HuH-7.5 (cell line): ENCODE data around the gene DNAI7.

ENCODE experiments used
- DNase-seq: peaks from one replicate; pipeline ENCODE4 v3.0.0; 2011; ENCODE audit warnings: low spot score

DNAI7 gene

GRCh38 chr12:25184132-25184531 lies 10.8 kb downstream of the DNAI7 start:
- no peak for DNase-seq

DNA sequence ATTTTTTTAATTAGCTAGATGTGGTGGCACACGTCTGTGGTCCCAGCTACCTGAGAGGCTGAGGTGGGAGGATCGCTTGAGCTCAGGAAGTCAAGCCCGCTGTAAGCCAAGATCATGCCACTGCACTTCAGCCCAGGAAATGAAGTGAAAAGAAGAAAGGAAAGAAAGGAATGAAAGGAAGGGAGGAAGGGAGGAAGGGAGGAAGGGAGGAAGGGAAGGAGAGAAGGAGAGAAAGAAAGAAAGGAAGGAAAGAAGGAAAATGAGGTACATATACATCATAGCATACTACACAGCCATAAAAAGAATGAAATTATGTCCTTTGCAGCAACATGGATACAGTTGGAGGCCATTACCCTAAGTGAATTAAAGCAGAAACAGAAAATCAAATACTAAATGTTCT lies 12.2 kb downstream of the DNAI7 start:
- DNase-seq = no peak

GRCh38 chr12:25162866-25163265 lies 32.1 kb downstream of the DNAI7 start:
- DNase-seq = no peak

GRCh38 chr12:25156061-25156460 lies 38.9 kb downstream of the DNAI7 start:
- no peak for DNase-seq

- peak; percentile 11 for DNase-seq
Observed at GRCh38 chr12:25155022-25155576, 39.9 kb downstream of the DNAI7 start.

DNA sequence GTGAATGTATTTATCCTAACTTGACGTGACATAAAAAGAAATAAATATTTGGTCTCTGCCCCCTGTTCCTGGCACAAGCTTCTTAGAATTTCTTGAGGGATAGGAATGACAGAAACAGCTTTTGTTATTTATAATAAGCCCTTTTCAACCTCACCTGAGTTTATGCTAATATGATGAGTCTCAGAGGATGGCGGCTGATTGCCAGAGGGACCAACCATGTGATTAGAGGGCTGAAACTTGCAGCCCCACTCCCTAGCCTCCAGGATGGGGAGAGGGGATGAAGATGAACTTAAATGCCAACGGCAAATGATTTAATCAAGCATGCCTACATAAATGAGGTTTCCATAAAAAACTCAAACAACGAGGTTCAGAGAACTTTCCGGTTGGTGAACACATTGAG lies 42.9 kb downstream of the DNAI7 start:
- DNase-seq = no peak

GRCh38 chr12:25151476-25151875 lies 43.5 kb downstream of the DNAI7 start:
- DNase-seq = no peak

DNA sequence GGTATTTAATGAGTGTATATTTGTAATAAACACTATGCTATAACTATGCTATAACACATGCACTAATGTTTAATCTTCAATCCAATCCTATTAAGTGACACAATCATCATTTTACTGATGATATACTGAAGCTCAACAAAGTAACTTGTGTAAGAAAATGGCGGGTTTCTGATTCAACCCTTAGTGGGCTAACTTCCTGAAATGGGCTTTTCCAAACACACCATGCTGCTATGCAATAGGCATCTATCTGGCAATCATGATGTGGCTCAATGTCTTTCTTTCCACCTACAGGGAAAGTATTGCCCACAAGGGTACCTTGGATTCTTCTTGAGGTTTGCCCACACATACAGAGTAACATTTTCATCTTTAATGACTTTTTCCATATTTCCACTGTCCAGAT lies 48.3 kb downstream of the DNAI7 start:
- no peak for DNase-seq

- DNase-seq = no peak
Observed at GRCh38 chr12:25135531-25136154, 59.3 kb downstream of the DNAI7 start.

GRCh38 chr12:25131270-25131669 lies 63.7 kb downstream of the DNAI7 start:
- no peak for DNase-seq

- no peak for DNase-seq
Observed at GRCh38 chr12:25130741-25131188, 64.2 kb downstream of the DNAI7 start.

DNA sequence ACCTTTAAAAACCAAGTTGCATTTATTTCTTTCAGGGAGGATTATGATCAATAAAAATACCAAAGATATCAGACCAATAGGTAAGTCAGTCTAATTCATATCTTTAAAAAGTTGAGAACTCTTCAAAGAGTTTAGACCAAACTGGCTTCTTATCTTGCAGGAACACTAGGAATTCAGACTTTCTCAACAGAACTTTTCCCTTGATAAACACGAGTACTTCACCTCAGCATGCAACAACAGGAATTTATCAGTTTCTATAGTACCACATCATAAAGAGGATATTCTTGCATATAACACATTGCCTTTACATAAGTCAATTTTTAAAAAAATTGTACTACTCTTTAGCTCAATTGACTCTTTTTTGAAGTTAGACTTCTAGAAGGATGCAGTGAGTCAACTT lies 68.2 kb downstream of the DNAI7 start:
- DNase-seq = no peak

GRCh38 chr12:25126101-25126500 lies 68.9 kb downstream of the DNAI7 start:
- DNase-seq = no peak

GRCh38 chr12:25124493-25124892 lies 70.5 kb downstream of the DNAI7 start:
- no peak for DNase-seq

DNA sequence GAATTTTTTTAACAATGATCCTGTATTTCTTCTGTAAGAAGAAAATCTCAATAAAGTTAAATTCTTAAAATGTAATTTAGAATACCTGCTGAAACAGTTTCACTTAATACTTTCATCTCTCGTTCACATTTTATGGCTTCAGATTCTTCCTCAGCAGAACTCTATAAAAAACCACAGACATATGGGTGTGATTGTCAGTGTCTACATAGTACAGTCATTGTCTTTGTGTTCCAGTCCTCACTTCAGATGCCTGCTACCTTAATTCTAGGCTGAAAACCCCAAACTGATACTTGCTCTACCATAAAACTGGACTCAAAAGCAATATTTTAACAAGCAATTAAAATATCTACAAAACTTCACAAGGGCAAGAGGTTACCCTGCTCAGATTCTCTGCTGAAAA lies 71.8 kb downstream of the DNAI7 start:
- no peak for DNase-seq

GRCh38 chr12:25121916-25122315 lies 73.0 kb downstream of the DNAI7 start:
- no peak for DNase-seq

- DNase-seq = no peak
Observed at GRCh38 chr12:25121110-25121509, 73.8 kb downstream of the DNAI7 start.

DNA sequence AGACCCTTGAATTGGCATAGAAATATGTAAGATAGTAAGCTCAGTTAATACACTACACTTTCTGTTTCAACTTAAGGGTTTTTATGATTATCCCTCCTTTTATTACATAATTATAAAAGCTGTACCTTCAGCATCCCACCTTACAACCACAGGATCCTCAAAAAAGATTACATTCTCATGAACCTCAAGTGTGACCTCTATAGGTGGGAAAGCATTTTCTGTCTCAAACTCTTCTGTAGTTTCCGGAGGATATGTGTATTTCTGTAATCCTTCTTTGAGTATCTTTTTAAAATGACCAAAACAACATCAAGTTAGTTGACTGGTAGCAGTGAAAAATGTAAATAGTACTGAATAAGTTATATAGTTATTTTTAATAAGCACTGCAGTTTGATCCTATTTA lies 75.9 kb downstream of the DNAI7 start:
- DNase-seq = peak; percentile 10

GRCh38 chr12:25115677-25116076 lies 79.3 kb downstream of the DNAI7 start:
- no peak for DNase-seq

- no peak for DNase-seq
Observed at GRCh38 chr12:25113651-25114050, 81.3 kb downstream of the DNAI7 start.

DNA sequence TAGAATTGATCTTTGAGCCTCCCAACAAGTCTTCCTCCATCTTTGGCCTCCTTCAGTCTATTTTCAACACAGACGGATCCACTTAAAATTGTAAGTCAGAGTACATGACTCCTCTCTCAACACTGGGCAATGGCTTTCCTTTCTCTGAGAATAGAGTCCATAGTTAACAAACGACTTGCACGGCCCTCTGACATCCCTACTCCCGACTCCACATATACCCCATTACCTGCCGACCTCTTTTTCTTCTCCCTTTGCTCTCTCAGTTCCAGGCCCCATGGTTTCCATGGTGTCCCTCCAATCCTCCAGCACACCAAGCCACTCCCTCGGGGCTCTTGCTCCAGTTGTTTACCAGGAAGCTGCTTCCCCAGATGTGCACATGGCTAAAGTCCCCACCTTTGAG lies 84.7 kb downstream of the DNAI7 start:
- DNase-seq = no peak

DNA sequence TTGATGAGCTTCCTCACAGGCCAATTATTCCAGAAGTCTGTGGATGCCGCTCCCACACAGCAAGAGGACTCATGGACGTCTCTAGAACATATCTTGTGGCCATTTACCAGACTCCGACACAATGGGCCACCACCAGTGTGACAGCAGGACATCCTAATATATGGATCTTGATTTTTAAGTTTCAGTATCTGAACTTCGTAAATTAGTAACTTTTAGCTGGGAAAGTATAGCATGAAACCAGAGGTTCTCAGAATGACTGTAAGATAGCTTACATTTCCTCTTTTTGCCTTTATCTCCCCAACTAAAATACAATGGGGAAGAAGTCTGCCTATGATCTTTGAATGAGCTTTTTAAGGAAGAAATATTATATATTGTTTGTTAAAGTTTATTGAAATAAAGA lies 87.0 kb downstream of the DNAI7 start:
- DNase-seq = no peak

DNA sequence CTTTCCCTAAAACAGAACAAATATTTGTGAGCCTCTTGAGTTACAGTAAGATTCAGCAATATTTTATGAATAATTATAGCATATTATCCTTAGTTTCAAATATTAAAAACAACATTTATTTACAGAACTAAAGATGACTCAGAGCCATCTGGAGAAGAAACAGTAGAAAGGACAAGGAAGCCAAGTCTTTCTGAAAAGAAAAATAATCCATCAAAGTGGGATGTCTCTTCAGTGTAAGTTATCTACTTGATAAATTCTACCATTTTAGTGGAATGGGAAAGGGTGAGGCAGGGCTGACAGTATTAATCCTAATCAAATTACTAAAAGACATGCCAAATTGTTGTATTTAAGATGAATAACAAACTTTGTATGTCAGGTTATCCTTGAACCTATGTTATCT lies 88.1 kb downstream of the DNAI7 start:
- no peak for DNase-seq

- DNase-seq = no peak
Observed at GRCh38 chr12:25102402-25102801, 92.6 kb downstream of the DNAI7 start.
